ENCODE data around the gene GULP1.

GRCh38 chr2:188274274-188274673, 17.4 kb upstream of the GULP1 start:
- TF ChIP-seq, protein P1, sequence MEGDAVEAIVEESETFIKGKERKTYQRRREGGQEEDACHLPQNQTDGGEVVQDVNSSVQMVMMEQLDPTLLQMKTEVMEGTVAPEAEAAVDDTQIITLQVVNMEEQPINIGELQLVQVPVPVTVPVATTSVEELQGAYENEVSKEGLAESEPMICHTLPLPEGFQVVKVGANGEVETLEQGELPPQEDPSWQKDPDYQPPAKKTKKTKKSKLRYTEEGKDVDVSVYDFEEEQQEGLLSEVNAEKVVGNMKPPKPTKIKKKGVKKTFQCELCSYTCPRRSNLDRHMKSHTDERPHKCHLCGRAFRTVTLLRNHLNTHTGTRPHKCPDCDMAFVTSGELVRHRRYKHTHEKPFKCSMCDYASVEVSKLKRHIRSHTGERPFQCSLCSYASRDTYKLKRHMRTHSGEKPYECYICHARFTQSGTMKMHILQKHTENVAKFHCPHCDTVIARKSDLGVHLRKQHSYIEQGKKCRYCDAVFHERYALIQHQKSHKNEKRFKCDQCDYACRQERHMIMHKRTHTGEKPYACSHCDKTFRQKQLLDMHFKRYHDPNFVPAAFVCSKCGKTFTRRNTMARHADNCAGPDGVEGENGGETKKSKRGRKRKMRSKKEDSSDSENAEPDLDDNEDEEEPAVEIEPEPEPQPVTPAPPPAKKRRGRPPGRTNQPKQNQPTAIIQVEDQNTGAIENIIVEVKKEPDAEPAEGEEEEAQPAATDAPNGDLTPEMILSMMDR (conservative IDR thresholded peaks at IDR 0.05) = no peak
- no peak for TF ChIP-seq ZFX (IDR thresholded peaks at IDR 0.05)
